HG03175 (cell line): ENCODE measurements around the gene ANGEL1.

ENCODE experiments used
- ATAC-seq: cut with Tn5 transposase; IDR thresholded peaks from one replicate; pipeline ENCODE4 v1.9.1; 2021; ENCODE audit warnings: mild to moderate bottlenecking, moderate library complexity; ENCODE audit not compliant: unreplicated experiment

The ANGEL1 gene

GRCh38 chr14:76767681-76768656, 44.7 kb downstream of the ANGEL1 start:
- peak; percentile 85 for ATAC-seq

GRCh38 chr14:76765461-76765931, 47.2 kb downstream of the ANGEL1 start:
- no peak for ATAC-seq

- ATAC-seq: no peak
Measured at GRCh38 chr14:76763096-76764041, 49.3 kb downstream of the ANGEL1 start.

GRCh38 chr14:76762411-76763095, 50.1 kb downstream of the ANGEL1 start:
- no peak for ATAC-seq

- no peak for ATAC-seq
Measured at GRCh38 chr14:76761960-76762410, 50.7 kb downstream of the ANGEL1 start.

GRCh38 chr14:76761136-76761959, 51.3 kb downstream of the ANGEL1 start, which contains the start of gene VASH1:
Gene VASH1 (plus strand): TSS chr14:76761468. CDS start chr14:76762822, 1,354 bp downstream.
- ATAC-seq: peak; percentile 87

GRCh38 chr14:76760331-76761135, 52.1 kb downstream of the ANGEL1 start:
- no peak for ATAC-seq

- no peak for ATAC-seq
Measured at GRCh38 chr14:76759589-76759988, 53.1 kb downstream of the ANGEL1 start.

- no peak for ATAC-seq
Measured at GRCh38 chr14:76756371-76756750, 56.3 kb downstream of the ANGEL1 start.

GRCh38 chr14:76755610-76756370, 56.9 kb downstream of the ANGEL1 start:
- no peak for ATAC-seq

GRCh38 chr14:76754586-76754985, 58.1 kb downstream of the ANGEL1 start:
- no peak for ATAC-seq

GRCh38 chr14:76753541-76754198, 59.0 kb downstream of the ANGEL1 start:
- ATAC-seq: no peak

- no peak for ATAC-seq
Measured at GRCh38 chr14:76752744-76753143, 59.9 kb downstream of the ANGEL1 start.

GRCh38 chr14:76742966-76743365, 69.7 kb downstream of the ANGEL1 start:
- no peak for ATAC-seq

GRCh38 chr14:76742185-76742584, 70.5 kb downstream of the ANGEL1 start:
- ATAC-seq: no peak

GRCh38 chr14:76741074-76741473, 71.6 kb downstream of the ANGEL1 start:
- ATAC-seq: no peak
